ENCODE data around the gene TSKU. TPM values are rescaled to one million over a fixed set of nuclear protein-coding genes. Genes with fewer than 3 reads are reported as not detected.
A peak's percentile ranks its signal among the peaks of the same experiment; 100 is the strongest.

The TSKU gene
- total and polyA plus RNA-seq, 2 donors (not counting 1 experiment from before 2014, with no cell fraction given): 5.0 to 10.6 TPM

DNA sequence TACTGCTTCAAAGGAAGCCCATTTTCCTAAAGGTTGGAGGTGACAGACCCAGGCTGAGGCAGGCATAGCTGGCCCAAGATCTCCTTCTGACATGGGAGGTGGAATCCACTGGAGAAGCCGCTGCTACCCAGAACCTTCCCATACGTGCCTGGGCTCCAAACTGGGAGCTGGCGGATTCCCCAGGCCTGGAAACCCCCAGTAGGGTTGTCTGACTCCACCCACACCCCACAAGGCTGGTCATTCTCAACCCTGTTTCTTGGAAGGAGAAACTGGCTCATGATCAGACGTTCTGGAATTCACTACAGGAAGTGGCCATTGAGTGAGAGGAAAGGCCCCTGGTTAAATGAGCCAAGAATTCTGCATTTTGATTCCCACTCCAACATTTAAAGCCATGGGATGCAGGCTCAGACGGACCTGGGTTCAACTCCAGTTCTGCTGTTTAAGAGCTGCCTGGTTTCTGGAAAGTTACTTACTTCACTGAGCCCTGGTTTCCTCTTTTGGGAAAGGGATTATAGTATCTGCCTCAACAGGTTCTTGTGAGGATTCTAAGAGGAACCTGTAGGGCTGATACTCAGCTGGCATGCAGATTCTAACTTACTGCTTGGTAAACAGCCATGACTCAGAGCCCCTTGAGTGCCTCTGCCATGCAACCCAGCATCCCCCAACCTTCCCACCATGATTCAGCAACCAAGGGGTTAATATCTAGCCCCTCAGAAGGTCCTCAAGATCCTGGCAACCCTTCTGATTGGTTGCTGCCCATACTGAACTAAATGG lies 19.4 kb upstream of the TSKU start:
- H2AFZ ChIP-seq (ENCODE audit: low read length): no peak overlapping the region
- H3K27me3 ChIP-seq (ENCODE audit: control insufficient read depth, insufficient read depth, low read length): peaks cover 9% of the 10 kb centered on the region
- peak; percentile 67 to 95 for DNase-seq (ENCODE audit: low read depth in 2 of 2)
- no peaks in the 10 kb centered on the region for H3K36me3 ChIP-seq (ENCODE audit: control insufficient read depth, insufficient read depth, low read length)
- no peak overlapping the region for H3K27ac ChIP-seq (ENCODE audit: insufficient read depth, low read length)
- no peak overlapping the region for H3K4me3 ChIP-seq (replicated peaks in 1 of 4; ENCODE audit: control extremely low read depth in 1 of 4, insufficient read depth in 1 of 4, low read depth in 3 of 4, low read length in 4 of 4)
- no peaks in the 10 kb centered on the region for H4K20me1 ChIP-seq (ENCODE audit: control insufficient read depth, extremely low read depth, insufficient read depth, low read length)
- no peaks in the 10 kb centered on the region for H3K9me3 ChIP-seq (ENCODE audit: control insufficient read depth, insufficient read depth, low read depth, low read length)
- no peaks in the 10 kb centered on the region for H3K79me2 ChIP-seq (ENCODE audit: control insufficient read depth, insufficient read depth, low read length)
- no peak overlapping the region for H3K9ac ChIP-seq (ENCODE audit: insufficient read depth, low read length)
- peaks cover 7% of the 10 kb centered on the region for H3K4me1 ChIP-seq (ENCODE audit: control insufficient read depth, extremely low read depth, insufficient read depth, low read length)
- TF ChIP-seq, protein P1, sequence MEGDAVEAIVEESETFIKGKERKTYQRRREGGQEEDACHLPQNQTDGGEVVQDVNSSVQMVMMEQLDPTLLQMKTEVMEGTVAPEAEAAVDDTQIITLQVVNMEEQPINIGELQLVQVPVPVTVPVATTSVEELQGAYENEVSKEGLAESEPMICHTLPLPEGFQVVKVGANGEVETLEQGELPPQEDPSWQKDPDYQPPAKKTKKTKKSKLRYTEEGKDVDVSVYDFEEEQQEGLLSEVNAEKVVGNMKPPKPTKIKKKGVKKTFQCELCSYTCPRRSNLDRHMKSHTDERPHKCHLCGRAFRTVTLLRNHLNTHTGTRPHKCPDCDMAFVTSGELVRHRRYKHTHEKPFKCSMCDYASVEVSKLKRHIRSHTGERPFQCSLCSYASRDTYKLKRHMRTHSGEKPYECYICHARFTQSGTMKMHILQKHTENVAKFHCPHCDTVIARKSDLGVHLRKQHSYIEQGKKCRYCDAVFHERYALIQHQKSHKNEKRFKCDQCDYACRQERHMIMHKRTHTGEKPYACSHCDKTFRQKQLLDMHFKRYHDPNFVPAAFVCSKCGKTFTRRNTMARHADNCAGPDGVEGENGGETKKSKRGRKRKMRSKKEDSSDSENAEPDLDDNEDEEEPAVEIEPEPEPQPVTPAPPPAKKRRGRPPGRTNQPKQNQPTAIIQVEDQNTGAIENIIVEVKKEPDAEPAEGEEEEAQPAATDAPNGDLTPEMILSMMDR (conservative IDR thresholded peaks at IDR 0.05 in 1 of 2, IDR thresholded peaks at IDR 0.05 in 1 of 2; ENCODE audit: low read depth in 1 of 2, low read length in 2 of 2): no peak
- no peak for TF ChIP-seq EZH2 (IDR thresholded peaks at IDR 0.05; ENCODE audit: low read length, missing control alignments)
- no peak overlapping the region for H3K4me2 ChIP-seq (ENCODE audit: extremely low read depth, insufficient read depth, low read length)

- H3K9me3 ChIP-seq (ENCODE audit: control insufficient read depth, insufficient read depth, low read depth, low read length): no peaks in the 10 kb centered on the region
- no peak for TF ChIP-seq EZH2 (IDR thresholded peaks at IDR 0.05; ENCODE audit: low read length, missing control alignments)
- TF ChIP-seq, protein P1 (conservative IDR thresholded peaks at IDR 0.05 in 1 of 2, IDR thresholded peaks at IDR 0.05 in 1 of 2; ENCODE audit: low read depth in 1 of 2, low read length in 2 of 2): no peak
- H3K9ac ChIP-seq (ENCODE audit: insufficient read depth, low read length): no peak overlapping the region
- H3K4me1 ChIP-seq (ENCODE audit: control insufficient read depth, extremely low read depth, insufficient read depth, low read length): peaks cover 13% of the 10 kb centered on the region
- no peak overlapping the region for H3K4me2 ChIP-seq (ENCODE audit: extremely low read depth, insufficient read depth, low read length)
- no peaks in the 10 kb centered on the region for H4K20me1 ChIP-seq (ENCODE audit: control insufficient read depth, extremely low read depth, insufficient read depth, low read length)
- H3K4me3 ChIP-seq (replicated peaks in 1 of 4; ENCODE audit: control extremely low read depth in 1 of 4, insufficient read depth in 1 of 4, low read depth in 3 of 4, low read length in 4 of 4): no peak overlapping the region
- H3K27me3 ChIP-seq (ENCODE audit: control insufficient read depth, insufficient read depth, low read length): peaks cover 14% of the 10 kb centered on the region
- DNase-seq (ENCODE audit: low read depth in 2 of 2): no peak
- H3K36me3 ChIP-seq (ENCODE audit: control insufficient read depth, insufficient read depth, low read length): no peaks in the 10 kb centered on the region
- H2AFZ ChIP-seq (ENCODE audit: low read length): no peak overlapping the region
- no peak overlapping the region for H3K27ac ChIP-seq (ENCODE audit: insufficient read depth, low read length)
- no peaks in the 10 kb centered on the region for H3K79me2 ChIP-seq (ENCODE audit: control insufficient read depth, insufficient read depth, low read length)
Observed at GRCh38 chr11:76764941-76765665, 18.1 kb upstream of the TSKU start.

- Histone ChIP-seq H3K9me3 (ENCODE audit: control insufficient read depth, insufficient read depth, low read depth, low read length) (no peaks in the 10 kb centered on the region), H3K79me2 (ENCODE audit: control insufficient read depth, insufficient read depth, low read length) (no peaks in the 10 kb centered on the region), H3K4me3 (replicated peaks in 1 of 4; ENCODE audit: control extremely low read depth in 1 of 4, insufficient read depth in 1 of 4, low read depth in 3 of 4, low read length in 4 of 4) (no peak overlapping the region), H3K27ac (ENCODE audit: insufficient read depth, low read length) (no peak overlapping the region), H3K9ac (ENCODE audit: insufficient read depth, low read length) (no peak overlapping the region), H3K4me2 (ENCODE audit: extremely low read depth, insufficient read depth, low read length) (no peak overlapping the region), H4K20me1 (ENCODE audit: control insufficient read depth, extremely low read depth, insufficient read depth, low read length) (no peaks in the 10 kb centered on the region), H3K36me3 (ENCODE audit: control insufficient read depth, insufficient read depth, low read length) (no peaks in the 10 kb centered on the region), H3K4me1 (ENCODE audit: control insufficient read depth, extremely low read depth, insufficient read depth, low read length) (peaks cover 18% of the 10 kb centered on the region), H2AFZ (ENCODE audit: low read length) (no peak overlapping the region), H3K27me3 (ENCODE audit: control insufficient read depth, insufficient read depth, low read length) (peaks cover 14% of the 10 kb centered on the region)
- DNase-seq (ENCODE audit: low read depth in 2 of 2): peak in 1 of 2 donors; percentile 24
- no peak for TF ChIP-seq EZH2 (IDR thresholded peaks at IDR 0.05; ENCODE audit: low read length, missing control alignments)
- TF ChIP-seq, protein P1 (conservative IDR thresholded peaks at IDR 0.05 in 1 of 2, IDR thresholded peaks at IDR 0.05 in 1 of 2; ENCODE audit: low read depth in 1 of 2, low read length in 2 of 2): no peak
Observed at GRCh38 chr11:76765863-76766350, 17.2 kb upstream of the TSKU start.
